ENCODE data around the gene FIG4. TPM values are rescaled to one million over a fixed set of nuclear protein-coding genes. Genes with fewer than 3 reads are reported as not detected.

The FIG4 gene
- polyA plus RNA-seq, 3 donors, result 27.2 to 65.3 (median 53.7) TPM

DNA sequence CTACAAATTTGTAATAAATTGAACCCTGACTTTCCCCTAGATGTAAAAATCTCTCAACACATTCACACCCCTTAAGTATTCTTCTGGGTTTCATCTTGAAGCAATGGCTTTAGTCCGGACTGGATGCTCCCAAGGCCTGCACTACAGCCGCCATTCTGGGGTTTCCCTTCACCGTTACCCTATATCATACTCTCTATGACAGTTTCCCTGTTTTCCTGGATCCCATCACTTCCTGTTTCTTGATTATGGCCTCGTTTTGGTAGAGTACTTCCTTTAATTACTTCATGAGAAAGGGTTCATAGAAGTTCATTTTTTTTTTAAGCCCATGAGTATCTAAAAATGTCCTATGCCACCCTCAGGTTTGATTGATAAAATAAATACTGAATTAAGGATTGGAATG, 11.7 kb downstream of the FIG4 start:
- Mint-ChIP-seq H3K27me3 (ENCODE audit: low read depth in 3 of 3) (peaks cover 0 to 2% (median 0%) of the 10 kb centered on the region in 3 donors), H3K4me1 (peaks cover 60% of the 10 kb centered on the region), H3K4me3 (peak overlapping the region; percentile 37 to 73), H3K9me3 (peaks cover 0 to 3% (median 0%) of the 10 kb centered on the region in 7 donors), H3K36me3 (peaks cover 11 to 24% of the 10 kb centered on the region in 2 donors), H3K27ac (peak overlapping the region; percentile 87 to 96 (median 92))
- peak overlapping the region in 1 of 3 experiments; percentile 3 for H3K4me3 ChIP-seq (replicated peaks in 1 of 3; ENCODE audit: low read depth in 2 of 3, low read length in 3 of 3)
- no peaks in the 10 kb centered on the region for H3K9me3 ChIP-seq (replicated peaks in 1 of 2; ENCODE audit: control insufficient read depth in 1 of 2, insufficient read depth in 1 of 2, low read length in 2 of 2)
- H3K4me1 ChIP-seq (ENCODE audit: control insufficient read depth in 1 of 2, insufficient read depth in 2 of 2, low read length in 2 of 2), result peaks cover 52 to 58% of the 10 kb centered on the region in 2 donors
- peaks cover 75% of the 10 kb centered on the region for H4K20me1 ChIP-seq (ENCODE audit: insufficient read depth, low read length)
- H3K27ac ChIP-seq (ENCODE audit: low read depth in 1 of 2, low read length in 2 of 2), result peak overlapping the region; percentile 14 to 48
- H3K4me2 ChIP-seq (replicated peaks; ENCODE audit: extremely low read depth, low read length, poor library complexity, severe bottlenecking), result peak overlapping the region; percentile 29
- H2AFZ ChIP-seq (ENCODE audit: insufficient read depth, low read depth, low read length, poor library complexity, severe bottlenecking), result no peak overlapping the region
- H3K36me3 ChIP-seq (replicated peaks in 1 of 2; ENCODE audit: control insufficient read depth in 1 of 2, insufficient read depth in 2 of 2, low read length in 2 of 2), result peaks cover 0 to 6% of the 10 kb centered on the region in 2 donors
- H3K9ac ChIP-seq (ENCODE audit: insufficient read depth, low read length, poor library complexity, severe bottlenecking), result no peak overlapping the region
- TF ChIP-seq, protein P1, sequence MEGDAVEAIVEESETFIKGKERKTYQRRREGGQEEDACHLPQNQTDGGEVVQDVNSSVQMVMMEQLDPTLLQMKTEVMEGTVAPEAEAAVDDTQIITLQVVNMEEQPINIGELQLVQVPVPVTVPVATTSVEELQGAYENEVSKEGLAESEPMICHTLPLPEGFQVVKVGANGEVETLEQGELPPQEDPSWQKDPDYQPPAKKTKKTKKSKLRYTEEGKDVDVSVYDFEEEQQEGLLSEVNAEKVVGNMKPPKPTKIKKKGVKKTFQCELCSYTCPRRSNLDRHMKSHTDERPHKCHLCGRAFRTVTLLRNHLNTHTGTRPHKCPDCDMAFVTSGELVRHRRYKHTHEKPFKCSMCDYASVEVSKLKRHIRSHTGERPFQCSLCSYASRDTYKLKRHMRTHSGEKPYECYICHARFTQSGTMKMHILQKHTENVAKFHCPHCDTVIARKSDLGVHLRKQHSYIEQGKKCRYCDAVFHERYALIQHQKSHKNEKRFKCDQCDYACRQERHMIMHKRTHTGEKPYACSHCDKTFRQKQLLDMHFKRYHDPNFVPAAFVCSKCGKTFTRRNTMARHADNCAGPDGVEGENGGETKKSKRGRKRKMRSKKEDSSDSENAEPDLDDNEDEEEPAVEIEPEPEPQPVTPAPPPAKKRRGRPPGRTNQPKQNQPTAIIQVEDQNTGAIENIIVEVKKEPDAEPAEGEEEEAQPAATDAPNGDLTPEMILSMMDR (IDR thresholded peaks at IDR 0.05), result no peak
- no peaks in the 10 kb centered on the region for H3K27me3 ChIP-seq (ENCODE audit: control insufficient read depth in 2 of 2, insufficient read depth in 2 of 2, low read length in 2 of 2)
- WGBS (ENCODE audit: insufficient coverage), result 19% methylated on average over 3 of the region's 4 CpGs
- H3K79me2 ChIP-seq (ENCODE audit: insufficient read depth, low read length), result peaks cover 78% of the 10 kb centered on the region
- DNase-seq, result peak; percentile 61 to 88 (median 82)
- intact Hi-C loops (cut with micrococcal nuclease), result loop anchor here (5.0 to 10.0 kb wide), 3 partner anchors 82 to 458 kb away; no protein-coding TSS in a partner anchor

GRCh38 chr6:109705258-109705657, 14.2 kb downstream of the FIG4 start:
- peak overlapping the region in 1 of 7 donors; percentile 5 for H3K27ac Mint-ChIP-seq
- TF ChIP-seq, protein P1 (IDR thresholded peaks at IDR 0.05), result peak; percentile 98
- DNase-seq, result peak; percentile 83 to 87 (median 87)
- Histone ChIP-seq H3K4me1 (ENCODE audit: control insufficient read depth in 1 of 2, insufficient read depth in 2 of 2, low read length in 2 of 2) (peaks cover 46% of the 10 kb centered on the region in 2 donors), H3K27me3 (ENCODE audit: control insufficient read depth in 2 of 2, insufficient read depth in 2 of 2, low read length in 2 of 2) (no peaks in the 10 kb centered on the region), H3K36me3 (replicated peaks in 1 of 2; ENCODE audit: control insufficient read depth in 1 of 2, insufficient read depth in 2 of 2, low read length in 2 of 2) (peaks cover 0 to 6% of the 10 kb centered on the region in 2 donors), H3K27ac (ENCODE audit: low read depth in 1 of 2, low read length in 2 of 2) (no peak overlapping the region), H4K20me1 (ENCODE audit: insufficient read depth, low read length) (peaks cover 84% of the 10 kb centered on the region), H2AFZ (ENCODE audit: insufficient read depth, low read depth, low read length, poor library complexity, severe bottlenecking) (no peak overlapping the region), H3K4me3 (replicated peaks in 1 of 3; ENCODE audit: low read depth in 2 of 3, low read length in 3 of 3) (no peak overlapping the region), H3K79me2 (ENCODE audit: insufficient read depth, low read length) (peaks cover 78% of the 10 kb centered on the region), H3K4me2 (replicated peaks; ENCODE audit: extremely low read depth, low read length, poor library complexity, severe bottlenecking) (no peak overlapping the region), H3K9me3 (replicated peaks in 1 of 2; ENCODE audit: control insufficient read depth in 1 of 2, insufficient read depth in 1 of 2, low read length in 2 of 2) (no peaks in the 10 kb centered on the region), H3K9ac (ENCODE audit: insufficient read depth, low read length, poor library complexity, severe bottlenecking) (no peak overlapping the region)
- H3K4me1 Mint-ChIP-seq, result peaks cover 54% of the 10 kb centered on the region
- H3K9me3 Mint-ChIP-seq, result peaks cover 0 to 12% (median 6%) of the 10 kb centered on the region in 7 donors
- H3K36me3 Mint-ChIP-seq, result peaks cover 23 to 25% of the 10 kb centered on the region in 2 donors
- no CpG with 5 or more reads among the region's 7 CpGs for WGBS (ENCODE audit: insufficient coverage)
- peaks cover 0 to 2% (median 0%) of the 10 kb centered on the region in 3 donors for H3K27me3 Mint-ChIP-seq (ENCODE audit: low read depth in 3 of 3)
- intact Hi-C loops (cut with micrococcal nuclease), result loop anchor here (5.0 to 10.0 kb wide), 6 partner anchors 80 to 682 kb away; no protein-coding TSS in a partner anchor
- H3K4me3 Mint-ChIP-seq, result no peak overlapping the region
